ENCODE measurements around the gene YY1AP1.

- TF ChIP-seq CTCF (IDR thresholded peaks at IDR 0.05) (no peak), POLR2A (IDR thresholded peaks at IDR 0.05) (no peak)
Measured at GRCh38 chr1:155671750-155672149, 16.8 kb downstream of the YY1AP1 start.
